ENCODE results near the gene LAMA2.

Gene LAMA2

DNA sequence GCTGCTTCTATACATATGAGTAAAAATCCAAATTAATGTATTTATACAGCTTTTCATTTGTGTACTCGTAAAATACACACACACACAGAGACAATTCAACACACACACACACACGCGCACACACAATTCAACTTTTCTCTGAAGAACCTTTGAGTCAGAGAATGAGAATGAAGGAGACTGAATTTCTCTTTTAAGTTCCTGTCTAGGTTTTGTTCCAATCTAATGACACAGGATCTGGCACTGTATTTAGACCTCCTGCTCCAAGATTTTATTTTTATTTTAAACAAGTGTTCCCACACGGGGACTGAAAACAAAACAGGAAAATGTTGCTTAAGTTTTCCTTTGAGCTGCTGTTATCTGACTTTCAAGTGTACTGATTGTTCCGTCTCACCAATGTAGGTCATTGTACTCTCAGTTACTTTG, 250.8 kb downstream of the LAMA2 start:
- TF ChIP-seq, protein P1, sequence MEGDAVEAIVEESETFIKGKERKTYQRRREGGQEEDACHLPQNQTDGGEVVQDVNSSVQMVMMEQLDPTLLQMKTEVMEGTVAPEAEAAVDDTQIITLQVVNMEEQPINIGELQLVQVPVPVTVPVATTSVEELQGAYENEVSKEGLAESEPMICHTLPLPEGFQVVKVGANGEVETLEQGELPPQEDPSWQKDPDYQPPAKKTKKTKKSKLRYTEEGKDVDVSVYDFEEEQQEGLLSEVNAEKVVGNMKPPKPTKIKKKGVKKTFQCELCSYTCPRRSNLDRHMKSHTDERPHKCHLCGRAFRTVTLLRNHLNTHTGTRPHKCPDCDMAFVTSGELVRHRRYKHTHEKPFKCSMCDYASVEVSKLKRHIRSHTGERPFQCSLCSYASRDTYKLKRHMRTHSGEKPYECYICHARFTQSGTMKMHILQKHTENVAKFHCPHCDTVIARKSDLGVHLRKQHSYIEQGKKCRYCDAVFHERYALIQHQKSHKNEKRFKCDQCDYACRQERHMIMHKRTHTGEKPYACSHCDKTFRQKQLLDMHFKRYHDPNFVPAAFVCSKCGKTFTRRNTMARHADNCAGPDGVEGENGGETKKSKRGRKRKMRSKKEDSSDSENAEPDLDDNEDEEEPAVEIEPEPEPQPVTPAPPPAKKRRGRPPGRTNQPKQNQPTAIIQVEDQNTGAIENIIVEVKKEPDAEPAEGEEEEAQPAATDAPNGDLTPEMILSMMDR (IDR thresholded peaks at IDR 0.05; ENCODE audit: low read length, missing control alignments), result no peak
- peak; percentile 94 for DNase-seq (ENCODE audit: low read depth)
- H3K4me3 ChIP-seq (replicated peaks; ENCODE audit: low read depth, low read length), result no peak overlapping the region

DNA sequence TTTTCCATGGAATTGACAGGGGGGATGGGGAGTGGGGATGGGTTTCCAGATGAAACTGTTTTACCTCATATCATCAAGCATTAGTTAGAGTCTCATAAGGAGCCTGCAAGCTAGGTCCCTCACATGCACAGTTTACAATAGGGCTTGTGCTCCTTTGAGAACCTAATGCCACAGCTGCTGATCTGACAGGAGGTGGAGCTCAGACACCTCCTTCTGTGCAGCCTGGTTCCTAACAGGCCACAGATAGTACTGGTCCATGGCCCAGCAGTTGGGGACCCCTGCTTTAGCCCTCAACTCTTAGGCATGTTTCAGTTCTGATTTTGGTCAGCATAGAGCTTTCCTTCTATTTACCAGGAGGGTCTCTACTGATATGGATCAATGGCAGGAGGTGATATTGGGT, 251.6 kb downstream of the LAMA2 start:
- DNase-seq (ENCODE audit: low read depth), result peak; percentile 68
- TF ChIP-seq, protein P1 (IDR thresholded peaks at IDR 0.05; ENCODE audit: low read length, missing control alignments), result peak; percentile 10
- no peak overlapping the region for H3K4me3 ChIP-seq (replicated peaks; ENCODE audit: low read depth, low read length)

GRCh38 chr6:129135451-129135850, 252.5 kb downstream of the LAMA2 start:
- no peak overlapping the region for H3K4me3 ChIP-seq (replicated peaks; ENCODE audit: low read depth, low read length)
- TF ChIP-seq, protein P1 (IDR thresholded peaks at IDR 0.05; ENCODE audit: low read length, missing control alignments), result no peak
- peak; percentile 72 for DNase-seq (ENCODE audit: low read depth)

DNA sequence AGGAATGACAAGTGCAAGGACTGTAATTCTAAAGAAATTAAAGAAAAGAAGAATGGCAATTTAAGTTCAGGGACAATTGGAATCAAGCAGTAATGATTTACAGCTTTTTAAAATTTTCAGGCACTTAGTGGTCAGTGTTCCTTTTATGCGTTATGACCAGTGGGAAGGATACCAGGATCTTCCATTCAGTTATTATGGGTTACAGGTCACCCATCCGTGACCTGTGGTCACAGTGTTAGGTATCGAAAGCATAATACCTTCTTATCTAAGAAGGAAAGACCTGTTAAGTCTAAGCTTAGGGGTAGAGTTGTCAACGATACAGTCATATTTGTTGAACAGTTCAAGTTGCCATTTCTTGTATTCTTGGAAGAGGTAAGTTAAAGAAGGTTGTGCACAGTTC, 253.8 kb downstream of the LAMA2 start:
- H3K4me3 ChIP-seq (replicated peaks; ENCODE audit: low read depth, low read length), result no peak overlapping the region
- DNase-seq (ENCODE audit: low read depth), result no peak
- TF ChIP-seq, protein P1 (IDR thresholded peaks at IDR 0.05; ENCODE audit: low read length, missing control alignments), result no peak

DNA sequence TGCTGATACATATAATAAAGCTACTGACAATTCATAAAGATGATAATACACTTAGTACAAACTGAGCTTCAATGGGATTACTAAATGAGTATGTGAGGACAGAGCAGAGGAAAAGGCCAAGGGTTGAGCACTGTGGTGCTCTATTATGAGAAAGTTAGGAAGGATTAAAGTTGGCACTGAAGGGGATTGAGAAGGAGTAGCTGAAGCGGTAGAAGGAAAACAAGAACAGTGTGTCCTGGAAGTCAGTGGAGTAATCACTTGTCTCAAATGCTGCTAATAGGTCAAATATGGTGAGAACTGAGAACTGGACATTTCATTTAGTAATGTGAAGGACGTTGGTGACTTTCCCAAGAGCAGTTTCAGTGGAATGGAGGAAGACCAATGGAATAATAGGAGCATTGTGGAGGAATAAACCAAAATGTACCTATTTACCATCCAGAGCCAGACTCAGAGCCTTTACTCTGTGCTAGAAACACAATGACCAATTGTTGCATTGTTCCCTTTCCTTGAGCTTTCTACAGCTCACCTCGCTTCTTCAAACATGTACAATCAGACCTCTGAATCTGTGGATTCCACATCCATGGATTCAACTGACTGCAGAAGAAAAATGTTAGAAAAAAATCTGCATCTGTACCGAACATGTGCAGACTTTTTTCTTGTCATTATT, 255.9 kb downstream of the LAMA2 start:
- H3K4me3 ChIP-seq (replicated peaks; ENCODE audit: low read depth, low read length), result no peak overlapping the region
- no peak for DNase-seq (ENCODE audit: low read depth)
- TF ChIP-seq, protein P1 (IDR thresholded peaks at IDR 0.05; ENCODE audit: low read length, missing control alignments), result no peak

GRCh38 chr6:129140526-129140925, 257.6 kb downstream of the LAMA2 start:
- no peak overlapping the region for H3K4me3 ChIP-seq (replicated peaks; ENCODE audit: low read depth, low read length)
- DNase-seq (ENCODE audit: low read depth), result peak; percentile 68
- TF ChIP-seq, protein P1 (IDR thresholded peaks at IDR 0.05; ENCODE audit: low read length, missing control alignments), result no peak

GRCh38 chr6:129141499-129141898, 258.6 kb downstream of the LAMA2 start:
- DNase-seq (ENCODE audit: low read depth), result peak; percentile 46
- TF ChIP-seq, protein P1 (IDR thresholded peaks at IDR 0.05; ENCODE audit: low read length, missing control alignments), result no peak
- no peak overlapping the region for H3K4me3 ChIP-seq (replicated peaks; ENCODE audit: low read depth, low read length)

Measured in fibroblast of pulmonary artery (primary cell).